ENCODE data around the gene CACTIN.

The CACTIN gene

GRCh38 chr19:3593156-3593555 lies 33.4 kb downstream of the CACTIN start:
- TF ChIP-seq, protein P1, sequence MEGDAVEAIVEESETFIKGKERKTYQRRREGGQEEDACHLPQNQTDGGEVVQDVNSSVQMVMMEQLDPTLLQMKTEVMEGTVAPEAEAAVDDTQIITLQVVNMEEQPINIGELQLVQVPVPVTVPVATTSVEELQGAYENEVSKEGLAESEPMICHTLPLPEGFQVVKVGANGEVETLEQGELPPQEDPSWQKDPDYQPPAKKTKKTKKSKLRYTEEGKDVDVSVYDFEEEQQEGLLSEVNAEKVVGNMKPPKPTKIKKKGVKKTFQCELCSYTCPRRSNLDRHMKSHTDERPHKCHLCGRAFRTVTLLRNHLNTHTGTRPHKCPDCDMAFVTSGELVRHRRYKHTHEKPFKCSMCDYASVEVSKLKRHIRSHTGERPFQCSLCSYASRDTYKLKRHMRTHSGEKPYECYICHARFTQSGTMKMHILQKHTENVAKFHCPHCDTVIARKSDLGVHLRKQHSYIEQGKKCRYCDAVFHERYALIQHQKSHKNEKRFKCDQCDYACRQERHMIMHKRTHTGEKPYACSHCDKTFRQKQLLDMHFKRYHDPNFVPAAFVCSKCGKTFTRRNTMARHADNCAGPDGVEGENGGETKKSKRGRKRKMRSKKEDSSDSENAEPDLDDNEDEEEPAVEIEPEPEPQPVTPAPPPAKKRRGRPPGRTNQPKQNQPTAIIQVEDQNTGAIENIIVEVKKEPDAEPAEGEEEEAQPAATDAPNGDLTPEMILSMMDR (IDR thresholded peaks at IDR 0.05; ENCODE audit: low read depth, low read length), result no peak
- no peak overlapping the region for H3K4me3 ChIP-seq (replicated peaks in 1 of 2; ENCODE audit: low read depth in 2 of 2, low read length in 2 of 2)
- DNase-seq (ENCODE audit: low read depth in 2 of 2), result no peak

- TF ChIP-seq, protein P1 (IDR thresholded peaks at IDR 0.05; ENCODE audit: low read depth, low read length), result no peak
Measured at GRCh38 chr19:3591876-3592613, 34.5 kb downstream of the CACTIN start.

GRCh38 chr19:3590991-3591659 lies 35.5 kb downstream of the CACTIN start:
- H3K4me3 ChIP-seq (replicated peaks in 1 of 2; ENCODE audit: low read depth in 2 of 2, low read length in 2 of 2), result no peak overlapping the region
- DNase-seq (ENCODE audit: low read depth in 2 of 2), result no peak
- TF ChIP-seq, protein P1 (IDR thresholded peaks at IDR 0.05; ENCODE audit: low read depth, low read length), result no peak

More at GRCh38 chr19:3591876-3592613, 34.5 kb downstream of the CACTIN start:
- peak in 1 of 2 donors; percentile 50 for DNase-seq (ENCODE audit: low read depth in 2 of 2)
- H3K4me3 ChIP-seq (replicated peaks in 1 of 2; ENCODE audit: low read depth in 2 of 2, low read length in 2 of 2), result no peak overlapping the region

- no peak overlapping the region for H3K4me3 ChIP-seq (replicated peaks in 1 of 2; ENCODE audit: low read depth in 2 of 2, low read length in 2 of 2)
- no peak for DNase-seq (ENCODE audit: low read depth in 2 of 2)
- TF ChIP-seq, protein P1 (IDR thresholded peaks at IDR 0.05; ENCODE audit: low read depth, low read length), result no peak
Measured at GRCh38 chr19:3589949-3590348, 36.6 kb downstream of the CACTIN start.

GRCh38 chr19:3589439-3589838 lies 37.2 kb downstream of the CACTIN start:
- H3K4me3 ChIP-seq (replicated peaks in 1 of 2; ENCODE audit: low read depth in 2 of 2, low read length in 2 of 2), result no peak overlapping the region
- TF ChIP-seq, protein P1 (IDR thresholded peaks at IDR 0.05; ENCODE audit: low read depth, low read length), result no peak
- no peak for DNase-seq (ENCODE audit: low read depth in 2 of 2)

DNA sequence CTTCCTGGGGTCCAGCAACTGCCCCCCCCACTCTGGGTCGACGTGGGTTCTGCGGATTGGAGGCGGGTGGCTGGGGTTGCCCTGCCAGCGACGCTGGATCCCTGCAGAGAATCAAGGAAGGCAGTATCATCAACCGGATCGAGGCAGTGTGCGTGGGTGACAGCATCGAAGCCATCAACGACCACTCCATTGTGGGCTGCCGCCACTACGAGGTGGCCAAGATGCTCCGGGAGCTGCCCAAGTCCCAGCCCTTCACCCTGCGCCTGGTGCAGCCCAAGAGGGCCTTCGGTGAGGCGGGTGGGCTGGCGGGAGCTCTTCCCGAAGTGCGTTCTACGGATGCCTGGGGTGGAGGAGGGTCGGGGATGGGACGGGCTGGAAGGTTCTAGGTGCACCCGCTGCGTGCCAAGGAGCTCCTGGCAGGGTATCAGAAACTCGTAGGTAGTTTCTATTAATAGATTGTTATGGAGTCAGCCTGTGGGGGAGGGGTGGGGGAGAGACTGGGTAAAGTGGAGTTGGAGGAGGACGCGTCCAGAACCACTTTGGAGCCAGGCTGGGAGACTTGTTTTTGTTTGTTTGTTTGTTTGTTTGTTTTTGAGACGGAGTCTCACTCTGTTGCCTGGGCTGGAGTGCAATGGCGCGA lies 39.8 kb downstream of the CACTIN start:
- TF ChIP-seq, protein P1 (IDR thresholded peaks at IDR 0.05; ENCODE audit: low read depth, low read length), result no peak
- no peak overlapping the region for H3K4me3 ChIP-seq (replicated peaks in 1 of 2; ENCODE audit: low read depth in 2 of 2, low read length in 2 of 2)
- no peak for DNase-seq (ENCODE audit: low read depth in 2 of 2)

All from cardiac fibroblast (primary cell).